MM.1S (cell line): Measurements from ENCODE around the gene TLR4.

Experiments used
- CTCF ChIP-seq: fragments of 300-600 bp; sonication (generic); IDR thresholded peaks from 2 replicates; pipeline ENCODE4 v1.5.1; 2016; ENCODE audit warnings: antibody characterized with exemption, low read length, mixed read lengths
- EZH2phosphoT487 ChIP-seq: fragments of 300-600 bp; sonication (generic); IDR thresholded peaks from 2 replicates; pipeline ENCODE4 v1.6.1; 2018; ENCODE audit warnings: antibody characterized with exemption, low read length

- TF ChIP-seq CTCF, result peak; percentile 32
- no peak for TF ChIP-seq EZH2phosphoT487
These were observed 10.1 kb downstream of the TLR4 start for GRCh38 chr9:117714282-117714681.
